Left lung (tissue), 10 donors: ENCODE measurements around the gene TMEM45B. TPM values are rescaled to one million over a fixed set of nuclear protein-coding genes. Genes with fewer than 3 reads are reported as not detected.

ENCODE experiments used
- ATAC-seq: fragments of 200-7000 bp; cut with Tn5 transposase; one replicate; pipeline ENCODE4 v1.9.1; 2020; ENCODE audit warnings: moderate library complexity
- DNase-seq, 4 donors: peaks; one replicate each; pipeline ENCODE4 v3.0.0-alpha.2; 2013 to 2020
- H3K27ac ChIP-seq, 2 donors: fragments of 200-600 bp; sonication (generic) in 1 of 2; one replicate each; pipeline versions ENCODE4 v1.5.0 to v1.8.0; 2020 to 2021
- H3K27me3 ChIP-seq, 2 donors: fragments of 200-600 bp; sonication (generic) in 1 of 2; one replicate each; pipeline versions ENCODE4 v1.5.0 to v1.8.0; 2020 to 2021
- H3K36me3 ChIP-seq, 2 donors: fragments of 200-600 bp; sonication (generic) in 1 of 2; one replicate each; pipeline versions ENCODE4 v1.5.0 to v1.8.0; 2020 to 2021
- H3K4me1 ChIP-seq, 2 donors: fragments of 200-600 bp; one replicate each; pipeline ENCODE4 v1.8.0; 2021
- H3K4me3 ChIP-seq, 2 donors: fragments of 200-600 bp; sonication (generic) in 1 of 2; one replicate each; pipeline versions ENCODE4 v1.5.0 to v1.8.0; 2020 to 2021; ENCODE audit warnings: mild to moderate bottlenecking in 1 of 2
- H3K9me3 ChIP-seq, 2 donors: fragments of 200-600 bp; sonication (generic) in 1 of 2; one replicate each; pipeline versions ENCODE4 v1.5.0 to v1.8.0; 2020 to 2021
- intact Hi-C, 2 donors: fragments of 100-400 bp; cut with DNase I; formaldehyde crosslinking; loops; one replicate each; pipeline versions ENCODE4 v1.11.2 to v1.14.2; 2022
- polyA plus RNA-seq, 6 donors: library from polyadenylated mRNA; unstranded; fragments of 120-200 nt; gene quantifications; one replicate each; pipeline ENCODE4 v1.2.1, GENCODE V29; 2013; ENCODE audit not compliant: insufficient read length in 6 of 6
- total RNA-seq, 2 donors: library from RNA; stranded (reverse); fragmentation: NEBNext Ultra II Directional; extraction: Animal tissue kit (Norgen Biotek cat#: 25700); gene quantifications; one replicate each; pipeline ENCODE4 v1.2.1, GENCODE V29; 2021
- TF ChIP-seq, protein P1 (sequence below), 2 donors: fragments of 200-600 bp; sonication (generic) in 1 of 2; IDR thresholded peaks; one replicate each; pipeline versions ENCODE4 v1.5.0 to v1.8.0; 2021; ENCODE audit warnings: antibody characterized with exemption in 2 of 2
- donor health status: DM: no; HTN: yes; CAD: no.
- donor health status: DM: no; HTN: no; CAD: no.

TMEM45B gene
- total and polyA plus RNA-seq, 8 donors, result 2.0 to 24.3 (median 2.7) TPM

DNA sequence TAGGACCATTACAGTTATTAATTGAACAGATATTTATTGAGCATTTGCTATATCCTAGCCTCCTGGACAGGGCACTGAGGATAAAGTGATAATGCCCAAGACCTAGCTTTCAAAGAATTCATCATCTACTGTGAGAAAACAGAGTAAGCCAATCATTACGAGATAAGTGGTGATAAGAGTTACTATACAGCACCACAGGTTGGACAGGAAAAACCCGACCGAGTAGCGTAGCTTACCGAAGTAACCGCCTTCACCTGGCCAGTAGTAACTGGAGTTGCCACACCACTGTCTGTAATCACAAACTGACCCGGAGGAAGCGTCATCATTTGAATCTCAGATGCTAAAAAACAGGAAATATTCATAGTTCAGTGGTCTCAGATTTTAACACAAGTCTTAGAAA is 89.8 kb downstream of the TMEM45B start:
- TF ChIP-seq, protein P1, sequence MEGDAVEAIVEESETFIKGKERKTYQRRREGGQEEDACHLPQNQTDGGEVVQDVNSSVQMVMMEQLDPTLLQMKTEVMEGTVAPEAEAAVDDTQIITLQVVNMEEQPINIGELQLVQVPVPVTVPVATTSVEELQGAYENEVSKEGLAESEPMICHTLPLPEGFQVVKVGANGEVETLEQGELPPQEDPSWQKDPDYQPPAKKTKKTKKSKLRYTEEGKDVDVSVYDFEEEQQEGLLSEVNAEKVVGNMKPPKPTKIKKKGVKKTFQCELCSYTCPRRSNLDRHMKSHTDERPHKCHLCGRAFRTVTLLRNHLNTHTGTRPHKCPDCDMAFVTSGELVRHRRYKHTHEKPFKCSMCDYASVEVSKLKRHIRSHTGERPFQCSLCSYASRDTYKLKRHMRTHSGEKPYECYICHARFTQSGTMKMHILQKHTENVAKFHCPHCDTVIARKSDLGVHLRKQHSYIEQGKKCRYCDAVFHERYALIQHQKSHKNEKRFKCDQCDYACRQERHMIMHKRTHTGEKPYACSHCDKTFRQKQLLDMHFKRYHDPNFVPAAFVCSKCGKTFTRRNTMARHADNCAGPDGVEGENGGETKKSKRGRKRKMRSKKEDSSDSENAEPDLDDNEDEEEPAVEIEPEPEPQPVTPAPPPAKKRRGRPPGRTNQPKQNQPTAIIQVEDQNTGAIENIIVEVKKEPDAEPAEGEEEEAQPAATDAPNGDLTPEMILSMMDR (IDR thresholded peaks at IDR 0.05), result no peak
- Histone ChIP-seq H3K4me1 (no peaks in the 10 kb centered on the region), H3K27ac (no peak overlapping the region), H3K36me3 (peaks cover 0 to 75% of the 10 kb centered on the region in 2 donors), H3K27me3 (no peaks in the 10 kb centered on the region), H3K9me3 (no peaks in the 10 kb centered on the region), H3K4me3 (no peak overlapping the region)
- intact Hi-C loops, result no loop called here
- ATAC-seq, result no peak
- DNase-seq, result no peak

Other genes with a start within 250 kb of the TMEM45B start
- gene NFRKB, start 79.7 kb downstream of the TMEM45B start, total RNA-seq, result 10 to 100 TPM; 21.5 to 26.9 TPM
- 10 to 100 TPM; 39.6 to 53.3 (median 44.7) TPM for gene NFRKB, start 79.7 kb downstream of the TMEM45B start, polyA plus RNA-seq
- gene PRDM10, start 187.0 kb downstream of the TMEM45B start, total RNA-seq, result 10 to 100 TPM in 1 of 2 donors, 1 to 10 TPM in 1; 8.0 to 15.9 TPM
- gene PRDM10, start 187.0 kb downstream of the TMEM45B start, polyA plus RNA-seq, result 10 to 100 TPM in 4 of 6 donors, 1 to 10 TPM in 2; 9.0 to 11.5 (median 10.6) TPM